HCT116 (cell line): ENCODE measurements around the gene SCGB1D2. TPM values are rescaled to one million over a fixed set of nuclear protein-coding genes. Genes with fewer than 3 reads are reported as not detected.

Experiments used
- ATAC-seq: fragments of 200-7000 bp; cut with Tn5 transposase; 2 replicates; pipeline ENCODE4 v1.9.1; 2020; ENCODE audit warnings: mild to moderate bottlenecking, moderate library complexity
- BruUV-seq: library from RNA; stranded (reverse); fragments of 400-500 nt; replicated peaks from 2 replicates; lab custom pipeline; 2021; lab: Mats Ljungman, UMichigan
- CTCF ChIA-PET: fragments of 300-600 bp; sonication (Branson Sonifier 250); formaldehyde crosslinking; loops from one replicate; lab custom pipeline; 2021; ENCODE audit warnings: antibody characterized with exemption; lab: Charles Lee
- POLR2A ChIA-PET: fragments of 300-600, 350-600 bp; sonication (Branson Sonifier 250); formaldehyde crosslinking; loops from one replicate; lab custom pipeline; 2021; ENCODE audit warnings: antibody characterized with exemption; lab: Charles Lee
- RAD21 ChIA-PET, 2 experiments: fragments of 300-600 bp; sonication (Branson Sonifier 250); formaldehyde crosslinking; loops; one replicate each; lab custom pipeline; 2023; ENCODE audit warnings: low total read pairs in 2 of 2; ENCODE audit not compliant: uncharacterized antibody in 2 of 2, unreplicated experiment in 2 of 2, low non-redundant PET in 1 of 2; lab: Charles Lee
- DNase-seq: peaks from one replicate; pipeline ENCODE4 v3.0.0-alpha.2; 2010; ENCODE audit warnings: low read depth, low spot score
- H2AFZ ChIP-seq: fragments of 200-600 bp; shearing (Covaris generic), sonication (generic); 2 replicates; pipeline ENCODE4 v1.6.1; 2017; ENCODE audit warnings: low read depth, mixed run types, mixed read lengths, antibody characterized with exemption, low read length; ENCODE audit not compliant: poor library complexity, severe bottlenecking
- H3K27ac ChIP-seq: 2 replicates; pipeline ENCODE4 v1.5.1; 2012; ENCODE audit warnings: low read depth, low read length
- H3K27me3 ChIP-seq: fragments of 200-600 bp; sonication (generic); 2 replicates; pipeline ENCODE4 v1.6.1; 2016; ENCODE audit warnings: mixed run types, low read length, mixed read lengths; ENCODE audit not compliant: insufficient read depth
- H3K36me3 ChIP-seq, 2 experiments: fragments of 200-500 bp in 1 of 2; fragments of 200-600 bp in 1 of 2; sonication (Bioruptor generic) in 1 of 2; sonication (generic) in 1 of 2; 2 replicates each; pipeline versions ENCODE4 v1.5.1 to v1.6.1; 2014 to 2016; ENCODE audit warnings: low read length in 2 of 2, inconsistent platforms in 1 of 2, mixed read lengths in 1 of 2, mixed run types in 1 of 2; ENCODE audit not compliant: insufficient read depth in 2 of 2, control insufficient read depth in 1 of 2
- H3K4me1 ChIP-seq, 2 experiments: fragments of 200-600 bp in 1 of 2; sonication (generic) in 1 of 2; 2 replicates each; pipeline versions ENCODE4 v1.5.1 to v1.6.1; 2012 to 2017; ENCODE audit warnings: low read length in 2 of 2, inconsistent platforms in 1 of 2, mild to moderate bottlenecking in 1 of 2, mixed read lengths in 1 of 2, mixed run types in 1 of 2, moderate library complexity in 1 of 2; ENCODE audit not compliant: insufficient read depth in 2 of 2, control insufficient read depth in 1 of 2
- H3K4me2 ChIP-seq: fragments of 200-600 bp; sonication (generic); 2 replicates; pipeline ENCODE4 v1.6.1; 2017; ENCODE audit warnings: mixed run types, low read length, mixed read lengths
- H3K4me3 ChIP-seq, 2 experiments: fragments of 200-600 bp in 1 of 2; sonication (generic) in 1 of 2; replicated peaks in 1 of 2; 2 replicates each; pipeline ENCODE4 v1.5.1; 2011 to 2016; ENCODE audit warnings: low read length in 2 of 2, control low read depth in 1 of 2, low read depth in 1 of 2, mild to moderate bottlenecking in 1 of 2, mixed read lengths in 1 of 2, mixed run types in 1 of 2
- H3K79me2 ChIP-seq: fragments of 200-600 bp; sonication (generic); 2 replicates; pipeline ENCODE4 v1.6.1; 2017; ENCODE audit warnings: mild to moderate bottlenecking, mixed run types, low read length, moderate library complexity, mixed read lengths; ENCODE audit not compliant: insufficient read depth
- H3K9ac ChIP-seq: fragments of 200-600 bp; sonication (generic); 2 replicates; pipeline ENCODE4 v1.6.1; 2016; ENCODE audit warnings: low read length, mixed read lengths
- H3K9me2 ChIP-seq: fragments of 200-600 bp; sonication (generic), shearing (Covaris generic); 2 replicates; pipeline ENCODE4 v1.6.1; 2017; ENCODE audit warnings: mixed run types, mild to moderate bottlenecking, moderate library complexity; ENCODE audit not compliant: insufficient read depth
- H3K9me3 ChIP-seq, 2 experiments: fragments of 200-500 bp in 1 of 2; fragments of 200-600 bp in 1 of 2; sonication (Bioruptor generic) in 1 of 2; sonication (generic) in 1 of 2; 2 replicates each; pipeline ENCODE4 v1.6.1; 2014 to 2017; ENCODE audit warnings: low read length in 2 of 2, mixed read lengths in 2 of 2, inconsistent platforms in 1 of 2, low read depth in 1 of 2, mild to moderate bottlenecking in 1 of 2, mixed run types in 1 of 2, moderate library complexity in 1 of 2; ENCODE audit not compliant: control insufficient read depth in 1 of 2, insufficient read depth in 1 of 2
- H4K20me1 ChIP-seq: fragments of 200-600 bp; sonication (generic), shearing (Covaris generic); 2 replicates; pipeline ENCODE4 v1.6.1; 2017; ENCODE audit warnings: mixed run types, mild to moderate bottlenecking, moderate library complexity; ENCODE audit not compliant: insufficient read depth
- ATF3 ChIP-seq: IDR thresholded peaks from 2 replicates; pipeline ENCODE4 v1.6.1; 2012
- CBX3 ChIP-seq: IDR thresholded peaks from 2 replicates; pipeline ENCODE4 v1.6.1; 2012; ENCODE audit warnings: low read depth
- CEBPB ChIP-seq: IDR thresholded peaks from 2 replicates; pipeline ENCODE4 v1.6.1; 2012; ENCODE audit warnings: low read depth
- ELF1 ChIP-seq: IDR thresholded peaks from 2 replicates; pipeline ENCODE4 v1.6.1; 2012; ENCODE audit warnings: low read depth, borderline replicate concordance
- EZH2 ChIP-seq: fragments of 200-600 bp; sonication (generic); IDR thresholded peaks from 2 replicates; pipeline ENCODE4 v1.6.1; 2017; ENCODE audit warnings: antibody characterized with exemption, mixed run types
- EZH2phosphoT487 ChIP-seq: fragments of 200-600 bp; IDR thresholded peaks from 2 replicates; pipeline ENCODE4 v1.6.1; 2018; ENCODE audit warnings: antibody characterized with exemption, borderline replicate concordance
- FOSL1 ChIP-seq: IDR thresholded peaks from 2 replicates; pipeline ENCODE4 v1.6.1; 2012; ENCODE audit warnings: low read depth
- JUND ChIP-seq: IDR thresholded peaks from 2 replicates; pipeline ENCODE4 v1.6.1; 2012
- MAX ChIP-seq: IDR thresholded peaks from 2 replicates; pipeline ENCODE4 v1.6.1; 2012
- POLR2AphosphoS5 ChIP-seq: IDR thresholded peaks from 2 replicates; pipeline ENCODE4 v1.6.1; 2011; ENCODE audit warnings: mild to moderate bottlenecking, low read depth, low read length, moderate library complexity
- RAD21 ChIP-seq: IDR thresholded peaks from 2 replicates; pipeline ENCODE4 v1.6.1; 2012; ENCODE audit warnings: low read depth, mild to moderate bottlenecking
- REST ChIP-seq: IDR thresholded peaks from 2 replicates; pipeline ENCODE4 v1.6.1; 2012; ENCODE audit warnings: low read depth
- SIN3A ChIP-seq: IDR thresholded peaks from 2 replicates; pipeline ENCODE4 v1.6.1; 2012; ENCODE audit warnings: low read depth
- SP1 ChIP-seq: IDR thresholded peaks from 2 replicates; pipeline ENCODE4 v1.6.1; 2012; ENCODE audit warnings: low read depth
- SRF ChIP-seq: IDR thresholded peaks from 2 replicates; pipeline ENCODE4 v1.6.1; 2012; ENCODE audit warnings: low read depth
- TCF7L2 ChIP-seq: IDR thresholded peaks from 2 replicates; pipeline ENCODE4 v1.7.0; 2011; ENCODE audit warnings: borderline replicate concordance, inconsistent platforms; ENCODE audit not compliant: insufficient read depth, insufficient read length; ENCODE audit errors: extremely low read depth
- ZBTB33 ChIP-seq: IDR thresholded peaks from 2 replicates; pipeline ENCODE4 v1.6.1; 2011; ENCODE audit warnings: mild to moderate bottlenecking, low read length, moderate library complexity; ENCODE audit not compliant: insufficient replicate concordance; ENCODE audit errors: extremely low read depth
- ZNF274 ChIP-seq: fragments of 200-500 bp; sonication (Bioruptor generic); IDR thresholded peaks from 2 replicates; pipeline ENCODE4 v1.6.1; 2014; ENCODE audit warnings: mild to moderate bottlenecking, low read depth, low read length, inconsistent platforms
- intact Hi-C: fragments of 100-400 bp; cut with micrococcal nuclease; formaldehyde crosslinking; loops from 2 replicates; pipeline ENCODE4 v1.10.0; 2022
- total RNA-seq: library from RNA; stranded (reverse); gene quantifications from one replicate; pipeline ENCODE4 v1.2.1, GENCODE V29; 2021; ENCODE audit not compliant: unreplicated experiment
- TF ChIP-seq, protein P1 (sequence below), 3 experiments: fragments of 200-600 bp in 1 of 3; sonication (generic) in 1 of 3; IDR thresholded peaks in 2 of 3; conservative IDR thresholded peaks in 1 of 3; 2 replicates each; pipeline ENCODE4 v1.5.1; 2012 to 2017; ENCODE audit warnings: low read depth in 2 of 3, low read length in 2 of 3, antibody characterized with exemption in 1 of 3, borderline replicate concordance in 1 of 3, control low read depth in 1 of 3, mild to moderate bottlenecking in 1 of 3, mixed read lengths in 1 of 3, mixed run types in 1 of 3, moderate library complexity in 1 of 3; ENCODE audit not compliant: insufficient read depth in 1 of 3

The SCGB1D2 gene
- total RNA-seq, 1 experiment from 2014 or later, result not detected

GRCh38 chr11:62236187-62236586, 5.9 kb upstream of the SCGB1D2 start:
- ATAC-seq (no peak), DNase-seq (no peak)
- H4K20me1 ChIP-seq, result no peaks in the 10 kb centered on the region
- intact Hi-C loops, result no loop called here
- H3K4me1 ChIP-seq, result no peaks in the 10 kb centered on the region
- no peak overlapping the region for H3K9ac ChIP-seq
- H3K27ac ChIP-seq, result no peak overlapping the region
- ChIA-PET POLR2A (no interaction called here), CTCF (no interaction called here), RAD21 (no interaction called here)
- peaks cover 42% of the 10 kb centered on the region for H3K27me3 ChIP-seq
- H2AFZ ChIP-seq, result no peak overlapping the region
- no peaks in the 10 kb centered on the region for H3K9me3 ChIP-seq
- H3K4me3 ChIP-seq, result no peak overlapping the region
- no peaks in the 10 kb centered on the region for H3K9me2 ChIP-seq
- no peaks in the 10 kb centered on the region for H3K36me3 ChIP-seq
- no peaks in the 10 kb centered on the region for H3K79me2 ChIP-seq
- BruUV-seq, result no TSS peak
- no peak overlapping the region for H3K4me2 ChIP-seq
- no peak for TF ChIP-seq ATF3
- TF ChIP-seq REST, result no peak
- TF ChIP-seq JUND, result no peak
- TF ChIP-seq, protein P1, sequence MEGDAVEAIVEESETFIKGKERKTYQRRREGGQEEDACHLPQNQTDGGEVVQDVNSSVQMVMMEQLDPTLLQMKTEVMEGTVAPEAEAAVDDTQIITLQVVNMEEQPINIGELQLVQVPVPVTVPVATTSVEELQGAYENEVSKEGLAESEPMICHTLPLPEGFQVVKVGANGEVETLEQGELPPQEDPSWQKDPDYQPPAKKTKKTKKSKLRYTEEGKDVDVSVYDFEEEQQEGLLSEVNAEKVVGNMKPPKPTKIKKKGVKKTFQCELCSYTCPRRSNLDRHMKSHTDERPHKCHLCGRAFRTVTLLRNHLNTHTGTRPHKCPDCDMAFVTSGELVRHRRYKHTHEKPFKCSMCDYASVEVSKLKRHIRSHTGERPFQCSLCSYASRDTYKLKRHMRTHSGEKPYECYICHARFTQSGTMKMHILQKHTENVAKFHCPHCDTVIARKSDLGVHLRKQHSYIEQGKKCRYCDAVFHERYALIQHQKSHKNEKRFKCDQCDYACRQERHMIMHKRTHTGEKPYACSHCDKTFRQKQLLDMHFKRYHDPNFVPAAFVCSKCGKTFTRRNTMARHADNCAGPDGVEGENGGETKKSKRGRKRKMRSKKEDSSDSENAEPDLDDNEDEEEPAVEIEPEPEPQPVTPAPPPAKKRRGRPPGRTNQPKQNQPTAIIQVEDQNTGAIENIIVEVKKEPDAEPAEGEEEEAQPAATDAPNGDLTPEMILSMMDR (IDR thresholded peaks at IDR 0.05 in 2 of 3, conservative IDR thresholded peaks at IDR 0.05 in 1 of 3; ENCODE audit: borderline replicate concordance in 1 of 3, insufficient read depth in 1 of 3, low read depth in 2 of 3, low read length in 2 of 3), result no peak
- TF ChIP-seq POLR2AphosphoS5, result no peak
- TF ChIP-seq EZH2phosphoT487, result no peak
- no peak for TF ChIP-seq CBX3
- no peak for TF ChIP-seq ZBTB33
- TF ChIP-seq ELF1, result no peak
- no peak for TF ChIP-seq SRF
- TF ChIP-seq EZH2, result no peak
- no peak for TF ChIP-seq SIN3A
- TF ChIP-seq TCF7L2, result no peak
- TF ChIP-seq SP1, result no peak
- no peak for TF ChIP-seq CEBPB
- TF ChIP-seq RAD21, result no peak
- TF ChIP-seq MAX, result no peak
- TF ChIP-seq ZNF274, result no peak
- TF ChIP-seq FOSL1, result no peak
- TF ChIP-seq, all 23 proteins: peak for 0
